Muscle layer of duodenum (tissue), 2 donors: ENCODE results near the gene RASAL3.
"Not testable (repeated sequence)": the region's sequence is repeated elsewhere in the genome, so short reads cannot be mapped to it uniquely, and the experiment has no call there.

Source experiments
- H3K27ac ChIP-seq: one replicate; pipeline ENCODE4 v1.7.0; 2013; ENCODE audit warnings: mild to moderate bottlenecking, low read length
- H3K27me3 ChIP-seq: one replicate; pipeline ENCODE4 v1.7.0; 2013; ENCODE audit warnings: low read depth, mild to moderate bottlenecking, control low read depth, low read length
- H3K36me3 ChIP-seq, 2 donors: one replicate each; pipeline ENCODE4 v1.7.0; 2013; ENCODE audit warnings: low read length in 2 of 2, control low read depth in 1 of 2, mild to moderate bottlenecking in 1 of 2; ENCODE audit not compliant: insufficient read depth in 2 of 2, control insufficient read depth in 1 of 2
- H3K4me1 ChIP-seq, 2 donors: one replicate each; pipeline ENCODE4 v1.7.0; 2013; ENCODE audit warnings: low read length in 2 of 2, mild to moderate bottlenecking in 2 of 2, control low read depth in 1 of 2, moderate library complexity in 1 of 2; ENCODE audit not compliant: insufficient read depth in 2 of 2, control insufficient read depth in 1 of 2
- H3K4me3 ChIP-seq, 2 donors: one replicate each; pipeline ENCODE4 v1.7.0; 2013; ENCODE audit warnings: low read length in 2 of 2, low read depth in 1 of 2, mild to moderate bottlenecking in 1 of 2
- H3K9me3 ChIP-seq, 2 donors: one replicate each; pipeline ENCODE4 v1.7.0; 2013; ENCODE audit warnings: low read length in 2 of 2, control low read depth in 1 of 2, mild to moderate bottlenecking in 1 of 2; ENCODE audit not compliant: control insufficient read depth in 1 of 2
- donor health status: healthy.

RASAL3 gene

DNA sequence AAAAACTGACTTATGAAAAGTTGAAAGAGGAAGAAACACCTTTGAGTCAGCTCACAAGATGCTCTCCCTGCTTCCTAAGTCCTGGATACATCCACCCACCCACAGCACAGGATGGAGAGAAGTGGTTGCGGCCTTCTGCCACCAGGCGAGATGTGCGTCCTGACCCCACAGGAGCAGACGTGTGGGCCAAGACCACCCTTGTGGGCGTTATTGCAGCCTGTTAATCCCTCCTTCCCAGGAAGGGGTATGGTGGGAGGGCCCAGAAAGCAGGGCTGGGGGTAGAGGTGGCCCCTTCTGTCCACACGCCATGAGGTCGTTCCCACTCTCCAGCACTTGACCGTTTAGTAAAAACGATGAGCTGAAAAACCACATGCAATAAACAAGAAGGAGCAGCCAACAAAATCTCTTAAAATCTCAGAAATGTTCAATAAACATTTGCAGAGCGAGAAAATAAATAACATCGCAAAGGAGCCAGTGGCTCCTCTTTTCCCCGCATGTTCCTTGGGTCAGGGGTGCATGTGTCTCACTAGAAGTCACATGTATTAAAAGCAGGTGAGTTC, 43.1 kb downstream of the RASAL3 start:
- H3K36me3 ChIP-seq = peaks cover 14 to 37% of the 10 kb centered on the region in 2 donors
- H3K27me3 ChIP-seq = no peaks in the 10 kb centered on the region
- H3K4me3 ChIP-seq = no peak overlapping the region
- no peak overlapping the region for H3K27ac ChIP-seq
- peaks cover 20 to 23% of the 10 kb centered on the region in 2 donors for H3K4me1 ChIP-seq
- peaks cover 0 to 6% of the 10 kb centered on the region in 2 donors for H3K9me3 ChIP-seq

DNA sequence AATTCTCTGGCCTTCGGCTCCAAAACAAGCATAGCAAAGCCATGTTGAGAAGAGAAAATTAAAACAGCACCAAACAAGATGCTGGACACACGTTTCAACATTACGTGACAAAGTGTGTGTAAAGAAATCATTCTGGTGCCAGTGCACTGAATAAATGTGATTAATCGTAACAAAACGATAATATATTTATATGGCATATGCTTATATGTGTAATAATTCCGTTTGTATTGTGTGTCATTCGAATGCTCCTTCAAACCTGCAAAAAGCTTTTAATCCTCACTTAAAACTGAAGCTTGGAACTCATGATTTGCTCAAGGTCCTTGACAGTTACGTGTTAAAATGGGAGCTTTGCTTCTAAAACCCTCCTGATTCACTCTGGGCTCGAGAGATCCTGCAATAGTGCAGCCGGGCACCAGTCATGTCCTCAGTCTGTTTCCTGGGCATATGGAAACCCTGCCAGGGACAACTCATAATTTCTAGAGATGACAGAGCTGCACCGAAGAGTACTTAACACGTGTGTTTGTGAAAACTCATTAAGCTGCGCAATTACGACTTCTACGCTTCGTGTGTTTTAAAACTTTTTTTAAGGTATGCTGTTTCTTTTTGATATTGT, 44.8 kb downstream of the RASAL3 start:
- Histone ChIP-seq H3K27ac (no peak overlapping the region), H3K4me3 (peak overlapping the region; percentile 81 to 99), H3K27me3 (no peaks in the 10 kb centered on the region), H3K36me3 (peaks cover 14 to 25% of the 10 kb centered on the region in 2 donors), H3K4me1 (peaks cover 21 to 36% of the 10 kb centered on the region in 2 donors), H3K9me3 (peaks cover 0 to 6% of the 10 kb centered on the region in 2 donors)

- Histone ChIP-seq H3K9me3 (peaks cover 0 to 6% of the 10 kb centered on the region in 2 donors), H3K27ac (peak within 1 kb of the TSS; percentile 75), H3K36me3 (peaks cover 10 to 18% of the 10 kb centered on the region in 2 donors), H3K27me3 (no peaks in the 10 kb centered on the region), H3K4me3 (peak within 1 kb of the TSS; percentile 99), H3K4me1 (peaks cover 21 to 42% of the 10 kb centered on the region in 2 donors)
These were observed 45.5 kb downstream of the RASAL3 start, which contains the start of gene AKAP8L for GRCh38 chr19:15418579-15419412. Gene AKAP8L, minus strand, starts transcription at chr19:15418988. Its CDS starts 65 bp downstream, at chr19:15418923.

- Histone ChIP-seq H3K36me3 (peaks cover 4 to 12% of the 10 kb centered on the region in 2 donors), H3K27ac (peak overlapping the region; percentile 75), H3K27me3 (no peaks in the 10 kb centered on the region), H3K4me3 (peak overlapping the region; percentile 99), H3K4me1 (peaks cover 21 to 48% of the 10 kb centered on the region in 2 donors), H3K9me3 (peaks cover 0 to 4% of the 10 kb centered on the region in 2 donors)
These were observed 46.1 kb downstream of the RASAL3 start for GRCh38 chr19:15418231-15418578.

DNA sequence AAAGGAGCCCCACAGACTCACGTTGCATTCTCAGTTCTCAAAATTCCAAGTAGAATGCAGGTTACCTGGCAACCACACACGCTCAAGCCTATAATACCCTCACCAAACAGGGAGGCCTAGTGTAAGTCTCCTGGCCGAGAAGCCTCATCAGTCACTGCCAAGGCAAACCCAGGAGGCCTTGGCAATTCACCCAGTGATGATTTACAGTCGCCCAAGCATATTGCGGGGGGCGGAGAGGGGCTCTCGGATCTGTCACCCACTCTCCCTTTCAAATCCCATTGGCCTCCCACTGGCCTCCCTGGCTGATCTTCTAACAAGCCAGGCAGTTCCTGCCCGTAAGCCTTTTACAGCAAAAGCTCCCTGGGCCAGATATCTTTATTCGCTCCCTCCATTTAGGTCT, 46.6 kb downstream of the RASAL3 start:
- H3K27ac ChIP-seq = peak overlapping the region; percentile 75
- H3K4me1 ChIP-seq = peaks cover 24 to 53% of the 10 kb centered on the region in 2 donors
- H3K4me3 ChIP-seq = peak overlapping the region; percentile 99
- H3K36me3 ChIP-seq = peaks cover 2 to 7% of the 10 kb centered on the region in 2 donors
- H3K9me3 ChIP-seq = no peaks in the 10 kb centered on the region
- H3K27me3 ChIP-seq = no peaks in the 10 kb centered on the region

DNA sequence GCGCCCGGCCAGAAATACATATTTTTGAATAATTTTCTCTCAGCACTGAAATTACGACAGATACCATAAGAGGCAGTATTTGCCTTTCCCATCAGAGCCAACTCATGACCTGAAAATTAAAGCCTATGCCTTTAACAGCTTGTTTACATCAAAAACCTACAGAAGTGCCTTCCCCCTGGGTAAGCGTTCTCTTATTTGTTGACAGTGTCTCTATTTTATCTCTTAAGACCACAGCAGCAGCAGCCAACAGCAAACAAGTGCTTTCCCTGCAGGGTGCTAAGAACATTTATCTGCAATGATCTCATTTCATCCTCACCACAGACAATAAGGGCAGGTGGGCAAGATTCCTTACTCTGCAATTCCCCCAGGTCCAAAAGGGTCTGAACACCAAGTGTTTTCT, 51.5 kb downstream of the RASAL3 start:
- peaks cover 9 to 13% of the 10 kb centered on the region in 2 donors for H3K36me3 ChIP-seq
- H3K27me3 ChIP-seq = no peaks in the 10 kb centered on the region
- no peaks in the 10 kb centered on the region for H3K9me3 ChIP-seq
- no peak overlapping the region for H3K4me3 ChIP-seq
- no peak overlapping the region for H3K27ac ChIP-seq
- peaks cover 19 to 72% of the 10 kb centered on the region in 2 donors for H3K4me1 ChIP-seq

DNA sequence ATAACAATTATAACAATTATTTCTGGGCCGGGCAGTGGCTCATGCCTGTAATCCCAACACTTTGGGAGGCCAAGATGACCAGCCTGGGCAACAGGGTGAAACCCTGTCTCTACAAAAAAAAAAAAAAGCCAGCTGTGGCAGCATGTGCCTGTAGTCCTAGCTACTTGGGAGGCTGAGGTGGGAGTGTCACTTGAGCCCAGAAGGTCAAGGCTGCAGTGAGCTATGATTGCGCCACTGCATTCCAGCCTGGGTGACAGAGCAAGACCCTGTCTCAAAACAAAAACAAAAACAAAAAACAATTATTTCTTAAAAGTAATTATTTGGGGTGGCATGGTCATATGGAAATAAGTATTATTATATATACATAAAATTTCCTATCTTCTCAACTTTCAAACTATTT, 53.0 kb downstream of the RASAL3 start:
- not testable (repeated sequence) for H3K4me3 ChIP-seq, H3K27me3 ChIP-seq, H3K9me3 ChIP-seq, H3K27ac ChIP-seq
- peaks cover 9 to 13% of the 10 kb centered on the region in 2 donors for H3K36me3 ChIP-seq
- H3K4me1 ChIP-seq = peaks cover 6 to 63% of the 10 kb centered on the region in 2 donors

- Histone ChIP-seq H3K36me3 (peaks cover 24 to 29% of the 10 kb centered on the region in 2 donors), H3K9me3 (no peaks in the 10 kb centered on the region), H3K27ac (peak overlapping the region; percentile 65), H3K4me1 (peaks cover 6 to 57% of the 10 kb centered on the region in 2 donors), H3K4me3 (peak overlapping the region in 1 of 2 donors; percentile 12), H3K27me3 (no peaks in the 10 kb centered on the region)
These were observed 59.5 kb downstream of the RASAL3 start for GRCh38 chr19:15404780-15405211.

DNA sequence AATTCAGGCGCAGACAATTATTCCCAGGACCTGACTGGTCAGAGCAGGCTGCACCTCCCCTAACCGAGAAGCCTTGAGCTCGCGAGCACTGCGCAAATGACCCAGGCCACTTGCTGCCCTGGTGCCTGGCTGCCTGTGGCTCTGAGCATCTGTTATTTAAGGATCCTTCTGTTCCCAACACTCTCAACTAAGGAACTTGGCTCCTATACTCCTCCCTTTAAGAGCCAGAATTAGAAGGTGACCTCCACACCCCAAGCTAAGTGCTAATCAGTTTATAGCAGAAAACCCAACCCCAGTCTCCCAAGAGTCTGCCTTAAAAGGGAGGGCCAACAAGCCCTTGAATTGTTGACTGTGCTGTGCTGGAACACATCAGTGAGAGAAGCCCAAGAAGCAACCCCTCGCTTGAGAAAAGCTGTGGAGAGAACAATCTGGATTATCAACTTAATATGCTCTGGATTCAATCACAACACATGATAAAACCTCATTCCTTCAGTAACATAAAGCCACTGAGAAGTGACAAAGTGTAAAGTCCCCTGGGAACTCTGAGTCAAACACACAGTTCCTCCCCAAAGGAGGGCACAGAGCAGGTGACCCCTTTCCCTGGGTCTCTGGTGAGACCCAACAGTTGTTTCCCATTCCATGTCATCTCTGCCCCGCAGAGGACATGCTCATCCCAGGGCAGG, 60.1 kb downstream of the RASAL3 start:
- Histone ChIP-seq H3K4me1 (peaks cover 6 to 57% of the 10 kb centered on the region in 2 donors), H3K27me3 (no peaks in the 10 kb centered on the region), H3K9me3 (no peaks in the 10 kb centered on the region), H3K4me3 (peak overlapping the region in 1 of 2 donors; percentile 12), H3K36me3 (peaks cover 23 to 32% of the 10 kb centered on the region in 2 donors), H3K27ac (peak overlapping the region; percentile 65)

DNA sequence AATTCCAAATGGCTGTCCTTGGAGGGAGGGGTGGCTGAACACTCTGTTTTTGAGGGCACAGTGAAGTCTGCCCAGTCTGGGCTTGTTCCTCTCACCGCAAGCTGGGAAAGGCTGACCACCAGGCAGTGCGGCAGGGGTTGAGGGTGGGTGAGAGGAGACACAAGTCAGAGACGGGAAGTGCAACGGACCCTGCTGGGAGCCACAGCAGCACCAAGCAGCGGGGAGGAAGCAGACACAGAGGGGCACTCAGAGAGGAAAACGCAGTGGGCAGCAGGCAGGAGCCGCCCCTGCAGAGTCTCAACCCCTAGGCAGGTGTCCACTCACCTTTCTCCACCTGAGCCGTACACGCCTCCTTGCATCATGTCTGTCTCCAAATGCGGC, 61.2 kb downstream of the RASAL3 start:
- H3K9me3 ChIP-seq = no peaks in the 10 kb centered on the region
- no peaks in the 10 kb centered on the region for H3K27me3 ChIP-seq
- H3K36me3 ChIP-seq = peaks cover 24 to 43% of the 10 kb centered on the region in 2 donors
- no peak overlapping the region for H3K4me3 ChIP-seq
- peaks cover 6 to 57% of the 10 kb centered on the region in 2 donors for H3K4me1 ChIP-seq
- H3K27ac ChIP-seq = no peak overlapping the region
